ENCODE data around the gene B9D1. TPM values are rescaled to one million over a fixed set of nuclear protein-coding genes. Genes with fewer than 3 reads are reported as not detected.

The B9D1 gene
- total and polyA plus RNA-seq, 5 donors from 2014 or later = 1.2 to 2.1 (median 1.6) TPM

- Histone ChIP-seq H3K9me3 (ENCODE audit: control insufficient read depth in 2 of 2, low read length in 2 of 2) (no peaks in the 10 kb centered on the region), H3K27me3 (ENCODE audit: control insufficient read depth, insufficient read depth, low read length) (no peaks in the 10 kb centered on the region), H3K27ac (ENCODE audit: insufficient read depth, low read length, poor library complexity, severe bottlenecking) (no peak overlapping the region), H3K4me1 (ENCODE audit: control insufficient read depth, insufficient read depth, low read length, poor library complexity, severe bottlenecking) (no peaks in the 10 kb centered on the region), H3K36me3 (ENCODE audit: control insufficient read depth, insufficient read depth, low read length) (no peaks in the 10 kb centered on the region), H3K4me3 (ENCODE audit: low read depth, low read length) (no peak overlapping the region)
- DNase-seq (no peak), ATAC-seq (ENCODE audit: low read depth in 2 of 2) (no peak)
- no peaks in the 10 kb centered on the region for H3K9me3 Mint-ChIP-seq
- H3K27me3 Mint-ChIP-seq = no peaks in the 10 kb centered on the region
- H3K4me1 Mint-ChIP-seq = no peaks in the 10 kb centered on the region
- no peaks in the 10 kb centered on the region for H3K36me3 Mint-ChIP-seq
- H3K4me3 Mint-ChIP-seq = no peak overlapping the region
- no peak overlapping the region for H3K27ac Mint-ChIP-seq
Observed at GRCh38 chr17:19334331-19334730, 28.2 kb downstream of the B9D1 start.

GRCh38 chr17:19333736-19334290 is 28.7 kb downstream of the B9D1 start:
- Histone ChIP-seq H3K9me3 (ENCODE audit: control insufficient read depth in 2 of 2, low read length in 2 of 2) (no peaks in the 10 kb centered on the region), H3K4me3 (ENCODE audit: low read depth, low read length) (no peak overlapping the region), H3K27ac (ENCODE audit: insufficient read depth, low read length, poor library complexity, severe bottlenecking) (no peak overlapping the region), H3K36me3 (ENCODE audit: control insufficient read depth, insufficient read depth, low read length) (no peaks in the 10 kb centered on the region), H3K4me1 (ENCODE audit: control insufficient read depth, insufficient read depth, low read length, poor library complexity, severe bottlenecking) (no peaks in the 10 kb centered on the region), H3K27me3 (ENCODE audit: control insufficient read depth, insufficient read depth, low read length) (no peaks in the 10 kb centered on the region)
- Mint-ChIP-seq H3K9me3 (no peaks in the 10 kb centered on the region), H3K4me1 (no peaks in the 10 kb centered on the region), H3K4me3 (no peak overlapping the region), H3K36me3 (no peaks in the 10 kb centered on the region), H3K27me3 (no peaks in the 10 kb centered on the region), H3K27ac (no peak overlapping the region)
- ATAC-seq (ENCODE audit: low read depth in 2 of 2) (no peak), DNase-seq (no peak)

DNA sequence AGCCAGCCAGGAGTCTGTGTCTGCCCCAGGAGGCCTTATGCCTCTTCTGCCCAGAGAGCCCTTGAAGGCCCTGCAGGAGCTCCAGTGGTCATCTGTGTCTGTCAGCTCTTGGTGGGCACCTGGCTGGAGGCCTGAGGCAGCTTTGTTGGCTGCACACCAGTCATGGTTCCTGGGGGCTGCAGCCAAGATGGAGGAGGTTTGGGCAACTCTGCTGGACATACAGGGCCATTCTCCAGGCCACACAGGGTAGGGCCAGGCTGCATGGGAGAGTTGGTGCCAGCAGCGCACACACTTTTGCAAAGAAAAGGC is 29.4 kb downstream of the B9D1 start:
- Mint-ChIP-seq H3K4me1 (no peaks in the 10 kb centered on the region), H3K27ac (no peak overlapping the region), H3K36me3 (no peaks in the 10 kb centered on the region), H3K27me3 (no peaks in the 10 kb centered on the region), H3K4me3 (no peak overlapping the region), H3K9me3 (no peaks in the 10 kb centered on the region)
- no peaks in the 10 kb centered on the region for H3K4me1 ChIP-seq (ENCODE audit: control insufficient read depth, insufficient read depth, low read length, poor library complexity, severe bottlenecking)
- no peak overlapping the region for H3K4me3 ChIP-seq (ENCODE audit: low read depth, low read length)
- DNase-seq = no peak
- H3K9me3 ChIP-seq (ENCODE audit: control insufficient read depth in 2 of 2, low read length in 2 of 2) = no peaks in the 10 kb centered on the region
- no peaks in the 10 kb centered on the region for H3K36me3 ChIP-seq (ENCODE audit: control insufficient read depth, insufficient read depth, low read length)
- H3K27ac ChIP-seq (ENCODE audit: insufficient read depth, low read length, poor library complexity, severe bottlenecking) = no peak overlapping the region
- no peaks in the 10 kb centered on the region for H3K27me3 ChIP-seq (ENCODE audit: control insufficient read depth, insufficient read depth, low read length)
- no peak for ATAC-seq (ENCODE audit: low read depth in 2 of 2)

DNA sequence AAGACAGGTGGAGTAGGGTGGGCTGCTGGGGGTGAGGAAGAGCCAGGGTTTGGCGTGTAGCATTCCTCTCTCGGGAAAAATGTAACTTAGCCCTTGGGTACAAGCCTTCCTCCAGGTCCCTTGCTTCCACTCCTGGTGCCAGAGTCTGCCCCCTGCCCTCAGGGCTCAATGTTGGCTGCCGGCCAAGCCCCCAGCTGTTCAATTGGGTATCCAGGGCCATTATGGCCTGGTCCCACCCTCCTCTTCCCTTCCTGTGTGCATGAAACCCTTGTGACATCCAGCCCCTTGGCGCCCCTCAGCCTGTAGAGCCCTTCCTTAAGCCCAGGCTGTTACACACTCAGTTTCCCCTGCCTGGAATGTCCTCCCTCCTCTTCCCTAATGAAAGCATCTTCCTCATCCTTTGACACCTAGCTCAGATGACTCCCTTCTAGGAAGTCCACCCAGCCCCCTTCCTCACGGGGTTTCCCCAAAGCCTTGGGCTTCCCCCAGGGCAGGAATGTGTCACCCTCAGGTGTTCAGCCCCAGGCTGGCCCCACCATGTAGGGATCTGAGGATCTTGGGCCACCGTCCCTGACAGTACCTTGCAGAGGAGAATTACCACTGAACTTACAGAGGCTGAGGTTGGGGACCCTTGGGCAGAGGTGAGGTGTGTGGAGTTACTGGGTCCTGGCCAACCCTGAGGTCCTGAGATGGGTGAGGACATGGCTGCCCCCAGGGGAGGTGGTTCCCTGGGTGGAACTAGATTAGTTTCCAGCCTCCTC is 30.0 kb downstream of the B9D1 start:
- ATAC-seq (ENCODE audit: low read depth in 2 of 2) (no peak), DNase-seq (no peak)
- H3K27me3 Mint-ChIP-seq = no peaks in the 10 kb centered on the region
- H3K36me3 Mint-ChIP-seq = no peaks in the 10 kb centered on the region
- Histone ChIP-seq H3K4me3 (ENCODE audit: low read depth, low read length) (no peak overlapping the region), H3K27me3 (ENCODE audit: control insufficient read depth, insufficient read depth, low read length) (no peaks in the 10 kb centered on the region), H3K4me1 (ENCODE audit: control insufficient read depth, insufficient read depth, low read length, poor library complexity, severe bottlenecking) (no peaks in the 10 kb centered on the region), H3K9me3 (ENCODE audit: control insufficient read depth in 2 of 2, low read length in 2 of 2) (no peaks in the 10 kb centered on the region), H3K27ac (ENCODE audit: insufficient read depth, low read length, poor library complexity, severe bottlenecking) (no peak overlapping the region), H3K36me3 (ENCODE audit: control insufficient read depth, insufficient read depth, low read length) (no peaks in the 10 kb centered on the region)
- H3K27ac Mint-ChIP-seq = no peak overlapping the region
- H3K4me1 Mint-ChIP-seq = no peaks in the 10 kb centered on the region
- H3K4me3 Mint-ChIP-seq = no peak overlapping the region
- H3K9me3 Mint-ChIP-seq = no peaks in the 10 kb centered on the region

DNA sequence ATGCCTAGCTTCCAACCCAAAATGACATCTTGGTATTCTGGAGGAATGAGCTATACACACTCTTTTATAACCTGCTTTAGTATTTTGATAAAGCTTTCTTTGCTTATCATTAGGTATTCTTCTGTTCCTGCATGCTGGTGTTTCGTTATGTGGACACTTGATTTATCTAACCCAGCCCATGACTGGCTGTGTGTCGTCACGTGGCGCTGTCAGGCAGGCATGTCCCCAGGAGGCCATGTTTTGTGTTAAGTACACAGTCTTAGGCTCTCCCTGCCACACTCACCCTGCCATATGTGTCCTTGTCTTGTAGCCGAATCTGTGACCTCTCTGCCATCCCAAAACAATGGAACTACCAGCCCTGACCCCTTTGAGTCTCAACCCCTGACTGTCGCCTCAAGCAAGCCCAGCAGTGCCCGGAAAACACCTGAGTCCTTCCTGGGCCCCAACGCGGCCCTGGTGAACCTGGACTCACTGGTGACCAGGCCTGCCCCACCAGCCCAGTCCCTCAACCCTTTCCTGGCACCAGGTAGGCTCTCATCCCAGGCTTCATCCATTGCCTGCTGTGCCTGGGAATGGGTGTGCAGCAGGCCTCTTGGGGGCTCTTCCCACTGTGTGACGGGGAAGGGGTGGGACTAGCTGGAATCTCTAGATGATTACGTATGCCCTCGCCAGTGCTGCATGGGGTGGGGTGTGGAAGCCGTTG is 30.8 kb downstream of the B9D1 start:
- H3K9me3 Mint-ChIP-seq = no peaks in the 10 kb centered on the region
- H3K27ac Mint-ChIP-seq = no peak overlapping the region
- Histone ChIP-seq H3K4me3 (ENCODE audit: low read depth, low read length) (no peak overlapping the region), H3K9me3 (ENCODE audit: control insufficient read depth in 2 of 2, low read length in 2 of 2) (no peaks in the 10 kb centered on the region), H3K27me3 (ENCODE audit: control insufficient read depth, insufficient read depth, low read length) (no peaks in the 10 kb centered on the region), H3K36me3 (ENCODE audit: control insufficient read depth, insufficient read depth, low read length) (no peaks in the 10 kb centered on the region), H3K4me1 (ENCODE audit: control insufficient read depth, insufficient read depth, low read length, poor library complexity, severe bottlenecking) (no peaks in the 10 kb centered on the region), H3K27ac (ENCODE audit: insufficient read depth, low read length, poor library complexity, severe bottlenecking) (no peak overlapping the region)
- H3K4me3 Mint-ChIP-seq = no peak overlapping the region
- no peak for DNase-seq
- no peaks in the 10 kb centered on the region for H3K36me3 Mint-ChIP-seq
- no peak for ATAC-seq (ENCODE audit: low read depth in 2 of 2)
- H3K4me1 Mint-ChIP-seq = no peaks in the 10 kb centered on the region
- H3K27me3 Mint-ChIP-seq = no peaks in the 10 kb centered on the region

DNA sequence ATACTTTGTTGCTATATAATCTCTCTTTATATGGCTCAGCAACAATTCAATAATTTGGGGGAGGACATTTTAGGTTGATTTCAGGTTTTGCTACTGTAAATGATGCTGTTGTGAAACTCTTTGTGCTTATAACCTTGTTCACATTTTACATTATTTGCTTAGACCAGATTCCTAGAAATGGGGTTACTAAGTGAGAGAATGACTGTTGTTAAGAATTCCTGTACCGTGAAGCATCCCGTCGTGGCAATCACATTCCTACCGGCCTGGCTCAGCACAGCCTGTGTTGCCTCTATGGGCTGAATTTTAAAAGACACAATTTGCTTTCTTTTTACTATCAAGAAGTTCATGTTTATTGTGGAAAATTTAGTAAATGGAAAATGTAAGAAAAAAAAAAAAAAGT is 31.4 kb downstream of the B9D1 start:
- H3K27ac ChIP-seq (ENCODE audit: insufficient read depth, low read length, poor library complexity, severe bottlenecking) = no peak overlapping the region
- H3K9me3 ChIP-seq (ENCODE audit: control insufficient read depth in 2 of 2, low read length in 2 of 2) = no peaks in the 10 kb centered on the region
- peaks cover 0 to under 1% (median 0%) of the 10 kb centered on the region in 7 donors for H3K9me3 Mint-ChIP-seq
- no peak overlapping the region for H3K4me3 ChIP-seq (ENCODE audit: low read depth, low read length)
- no peak overlapping the region for H3K27ac Mint-ChIP-seq
- ATAC-seq (ENCODE audit: low read depth in 2 of 2) (no peak), DNase-seq (no peak)
- H3K27me3 Mint-ChIP-seq = no peaks in the 10 kb centered on the region
- no peaks in the 10 kb centered on the region for H3K36me3 Mint-ChIP-seq
- H3K36me3 ChIP-seq (ENCODE audit: control insufficient read depth, insufficient read depth, low read length) = no peaks in the 10 kb centered on the region
- no peaks in the 10 kb centered on the region for H3K4me1 ChIP-seq (ENCODE audit: control insufficient read depth, insufficient read depth, low read length, poor library complexity, severe bottlenecking)
- no peaks in the 10 kb centered on the region for H3K27me3 ChIP-seq (ENCODE audit: control insufficient read depth, insufficient read depth, low read length)
- H3K4me3 Mint-ChIP-seq = no peak overlapping the region
- no peaks in the 10 kb centered on the region for H3K4me1 Mint-ChIP-seq

- H3K9me3 Mint-ChIP-seq = peaks cover 0 to 9% (median 0%) of the 10 kb centered on the region in 7 donors
- H3K27ac Mint-ChIP-seq = peak overlapping the region in 1 of 3 donors; percentile 20
- no peaks in the 10 kb centered on the region for H3K4me1 Mint-ChIP-seq
- Histone ChIP-seq H3K36me3 (ENCODE audit: control insufficient read depth, insufficient read depth, low read length) (no peaks in the 10 kb centered on the region), H3K27ac (ENCODE audit: insufficient read depth, low read length, poor library complexity, severe bottlenecking) (no peak overlapping the region), H3K9me3 (ENCODE audit: control insufficient read depth in 2 of 2, low read length in 2 of 2) (peaks cover 0 to 6% of the 10 kb centered on the region in 2 experiments), H3K27me3 (ENCODE audit: control insufficient read depth, insufficient read depth, low read length) (no peaks in the 10 kb centered on the region), H3K4me3 (ENCODE audit: low read depth, low read length) (no peak overlapping the region), H3K4me1 (ENCODE audit: control insufficient read depth, insufficient read depth, low read length, poor library complexity, severe bottlenecking) (no peaks in the 10 kb centered on the region)
- H3K27me3 Mint-ChIP-seq = no peaks in the 10 kb centered on the region
- H3K4me3 Mint-ChIP-seq = no peak overlapping the region
- no peak for ATAC-seq (ENCODE audit: low read depth in 2 of 2)
- no peaks in the 10 kb centered on the region for H3K36me3 Mint-ChIP-seq
- no peak for DNase-seq
Observed at GRCh38 chr17:19330271-19330670, 32.3 kb downstream of the B9D1 start.

DNA sequence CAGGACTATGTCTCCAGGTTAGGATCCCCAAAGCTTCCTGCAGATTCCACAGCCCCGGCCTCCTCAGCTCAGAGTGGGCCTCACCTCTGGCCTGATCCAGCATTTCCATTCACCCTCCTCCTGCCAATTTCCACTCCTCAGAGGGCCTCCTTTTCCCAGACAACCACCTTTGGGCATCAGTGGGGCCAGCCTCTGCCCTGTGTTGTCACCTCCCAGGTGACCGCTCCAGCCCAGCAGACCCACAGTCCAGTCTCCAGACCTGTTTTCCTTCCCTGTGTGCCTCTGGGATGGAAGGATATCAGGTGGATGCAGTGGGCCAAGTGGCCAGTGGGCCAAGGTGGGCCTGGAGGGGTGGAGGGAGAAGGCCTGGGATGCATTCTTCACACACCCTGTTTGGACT is 32.7 kb downstream of the B9D1 start:
- ATAC-seq (ENCODE audit: low read depth in 2 of 2) (no peak), DNase-seq (no peak)
- no peaks in the 10 kb centered on the region for H3K36me3 Mint-ChIP-seq
- no peaks in the 10 kb centered on the region for H3K36me3 ChIP-seq (ENCODE audit: control insufficient read depth, insufficient read depth, low read length)
- no peaks in the 10 kb centered on the region for H3K27me3 Mint-ChIP-seq
- H3K27me3 ChIP-seq (ENCODE audit: control insufficient read depth, insufficient read depth, low read length) = no peaks in the 10 kb centered on the region
- H3K27ac ChIP-seq (ENCODE audit: insufficient read depth, low read length, poor library complexity, severe bottlenecking) = no peak overlapping the region
- H3K27ac Mint-ChIP-seq = no peak overlapping the region
- H3K4me1 ChIP-seq (ENCODE audit: control insufficient read depth, insufficient read depth, low read length, poor library complexity, severe bottlenecking) = no peaks in the 10 kb centered on the region
- peaks cover 0 to 13% (median 0%) of the 10 kb centered on the region in 7 donors for H3K9me3 Mint-ChIP-seq
- no peak overlapping the region for H3K4me3 ChIP-seq (ENCODE audit: low read depth, low read length)
- H3K4me3 Mint-ChIP-seq = no peak overlapping the region
- peaks cover 0 to 9% of the 10 kb centered on the region in 2 experiments for H3K9me3 ChIP-seq (ENCODE audit: control insufficient read depth in 2 of 2, low read length in 2 of 2)
- no peaks in the 10 kb centered on the region for H3K4me1 Mint-ChIP-seq

Data from CD4-positive, CD25-positive, alpha-beta regulatory T cell (primary cell).